Endothelial cell of umbilical vein (primary cell): ENCODE results near the gene CDK17.
"Not testable (repeated sequence)": the region's sequence is repeated elsewhere in the genome, so short reads cannot be mapped to it uniquely, and the experiment has no call there.

Source experiments
- POLR2A ChIP-seq: IDR thresholded peaks from 2 replicates; pipeline ENCODE4 v1.6.1; 2012; ENCODE audit warnings: low read depth, mild to moderate bottlenecking, control low read depth, low read length
- POLR2AphosphoS5 ChIP-seq: IDR thresholded peaks from 2 replicates; pipeline ENCODE4 v1.6.1; 2012; ENCODE audit warnings: low read depth, mild to moderate bottlenecking, control low read depth, low read length, moderate library complexity; ENCODE audit not compliant: insufficient read depth
- TF ChIP-seq, protein P1 (sequence below), 2 donors: IDR thresholded peaks; 1 replicate in 1 of 2; 2 replicates in 1 of 2; pipeline ENCODE4 v1.5.1; 2011; ENCODE audit warnings: low read length in 2 of 2, mild to moderate bottlenecking in 2 of 2, moderate library complexity in 2 of 2, control low read depth in 1 of 2, inconsistent platforms in 1 of 2, low read depth in 1 of 2; ENCODE audit not compliant: insufficient read depth in 1 of 2; ENCODE audit errors: extremely low read depth in 1 of 2

DNA sequence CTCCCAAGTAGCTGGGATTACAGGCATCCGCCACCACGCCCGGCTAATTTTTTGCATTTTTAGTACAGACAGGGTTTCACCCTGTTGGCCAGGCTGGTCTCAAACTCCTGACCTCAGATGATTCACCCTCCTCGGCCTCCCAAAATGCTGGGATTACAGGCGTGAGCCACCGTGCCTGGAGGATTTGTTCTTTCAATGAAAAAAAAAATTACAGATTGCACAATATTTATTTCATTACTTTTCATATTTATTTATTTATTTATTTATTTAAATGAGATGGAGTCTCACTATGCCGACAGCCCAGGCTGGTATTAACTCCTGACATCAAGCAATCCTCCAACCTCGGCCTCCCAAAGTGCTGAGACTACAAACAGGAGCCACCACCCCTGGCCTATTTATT is 2.3 kb upstream of the CDK17 start:
- TF ChIP-seq, protein P1, sequence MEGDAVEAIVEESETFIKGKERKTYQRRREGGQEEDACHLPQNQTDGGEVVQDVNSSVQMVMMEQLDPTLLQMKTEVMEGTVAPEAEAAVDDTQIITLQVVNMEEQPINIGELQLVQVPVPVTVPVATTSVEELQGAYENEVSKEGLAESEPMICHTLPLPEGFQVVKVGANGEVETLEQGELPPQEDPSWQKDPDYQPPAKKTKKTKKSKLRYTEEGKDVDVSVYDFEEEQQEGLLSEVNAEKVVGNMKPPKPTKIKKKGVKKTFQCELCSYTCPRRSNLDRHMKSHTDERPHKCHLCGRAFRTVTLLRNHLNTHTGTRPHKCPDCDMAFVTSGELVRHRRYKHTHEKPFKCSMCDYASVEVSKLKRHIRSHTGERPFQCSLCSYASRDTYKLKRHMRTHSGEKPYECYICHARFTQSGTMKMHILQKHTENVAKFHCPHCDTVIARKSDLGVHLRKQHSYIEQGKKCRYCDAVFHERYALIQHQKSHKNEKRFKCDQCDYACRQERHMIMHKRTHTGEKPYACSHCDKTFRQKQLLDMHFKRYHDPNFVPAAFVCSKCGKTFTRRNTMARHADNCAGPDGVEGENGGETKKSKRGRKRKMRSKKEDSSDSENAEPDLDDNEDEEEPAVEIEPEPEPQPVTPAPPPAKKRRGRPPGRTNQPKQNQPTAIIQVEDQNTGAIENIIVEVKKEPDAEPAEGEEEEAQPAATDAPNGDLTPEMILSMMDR (IDR thresholded peaks at IDR 0.05; ENCODE audit: extremely low read depth in 1 of 2, insufficient read depth in 1 of 2, low read depth in 1 of 2, low read length in 2 of 2) = not testable (repeated sequence)
- TF ChIP-seq POLR2A, POLR2AphosphoS5: not testable (repeated sequence)
